Measurements from ENCODE around the gene MANF.

DNA sequence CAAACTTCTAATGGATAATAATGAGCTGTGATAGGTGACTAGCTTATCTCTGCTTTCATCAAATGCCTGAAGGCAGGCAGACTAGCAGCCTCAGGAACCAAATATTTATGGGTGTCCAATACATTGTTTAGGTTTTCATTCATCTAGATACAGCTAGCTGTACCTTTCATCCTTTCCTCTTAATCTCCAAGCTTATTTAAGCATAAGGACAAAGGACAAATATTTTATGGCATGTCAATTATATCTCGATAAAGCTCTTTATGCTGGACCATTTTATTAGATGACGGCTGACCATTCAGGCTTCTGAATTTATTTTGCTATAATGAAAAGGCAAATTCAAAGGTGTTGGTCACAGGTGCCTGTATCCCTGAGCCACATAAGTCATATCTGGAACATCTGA lies 22.9 kb downstream of the MANF start:
- TF ChIP-seq FOXO1 (CRISPR knock-in tag; IDR thresholded peaks at IDR 0.05) (no peak), CBFB (CRISPR knock-in tag; IDR thresholded peaks at IDR 0.05) (no peak), DMTF1 (CRISPR knock-in tag; IDR thresholded peaks at IDR 0.05) (no peak), MAFG (CRISPR knock-in tag; IDR thresholded peaks at IDR 0.05) (no peak)

Measured in HepG2 (cell line).